Measurements from ENCODE around the gene GNL2.
A peak's percentile ranks its signal among the peaks of the same experiment; 100 is the strongest.
"Not testable (repeated sequence)": the region's sequence is repeated elsewhere in the genome, so short reads cannot be mapped to it uniquely, and the experiment has no call there.

Gene GNL2

DNA sequence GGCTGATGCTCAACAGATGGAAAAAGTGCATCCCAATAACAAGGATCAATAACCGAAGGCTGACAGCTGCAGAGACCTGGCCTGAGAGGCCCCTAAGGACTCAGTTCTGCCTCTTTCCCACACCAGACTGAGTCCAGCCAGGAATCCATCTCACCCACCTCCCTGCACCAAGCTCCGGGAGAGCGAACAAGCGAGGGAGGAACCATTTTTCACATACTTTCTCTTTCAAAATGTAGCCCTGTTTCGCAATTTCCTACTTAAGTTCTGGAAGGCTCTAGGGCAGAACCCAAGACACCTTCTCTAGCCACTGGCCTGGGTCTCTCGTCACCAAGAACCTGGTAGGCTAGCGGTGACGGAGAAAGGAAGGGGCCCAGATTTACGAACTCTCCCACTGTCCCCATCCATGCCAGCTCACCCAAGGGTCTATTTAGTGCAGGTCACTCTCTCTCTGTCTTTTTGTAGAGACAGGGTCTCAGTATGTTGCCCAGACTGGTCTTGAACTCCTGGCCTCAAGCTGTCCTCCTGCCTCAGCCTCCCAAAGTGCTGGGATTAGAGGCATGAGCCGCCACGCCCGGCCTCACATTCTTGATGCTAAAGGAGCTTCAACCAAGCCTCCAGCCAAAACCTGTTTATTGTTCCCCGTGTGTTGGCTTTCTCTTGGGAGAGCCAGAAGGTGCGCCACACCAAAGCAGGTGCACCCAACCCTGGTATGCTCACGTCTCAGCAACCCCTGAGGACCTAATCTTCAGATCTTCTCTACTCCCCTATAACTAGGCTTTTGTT is 10.9 kb upstream of the GNL2 start:
- DNase-seq, result no peak

DNA sequence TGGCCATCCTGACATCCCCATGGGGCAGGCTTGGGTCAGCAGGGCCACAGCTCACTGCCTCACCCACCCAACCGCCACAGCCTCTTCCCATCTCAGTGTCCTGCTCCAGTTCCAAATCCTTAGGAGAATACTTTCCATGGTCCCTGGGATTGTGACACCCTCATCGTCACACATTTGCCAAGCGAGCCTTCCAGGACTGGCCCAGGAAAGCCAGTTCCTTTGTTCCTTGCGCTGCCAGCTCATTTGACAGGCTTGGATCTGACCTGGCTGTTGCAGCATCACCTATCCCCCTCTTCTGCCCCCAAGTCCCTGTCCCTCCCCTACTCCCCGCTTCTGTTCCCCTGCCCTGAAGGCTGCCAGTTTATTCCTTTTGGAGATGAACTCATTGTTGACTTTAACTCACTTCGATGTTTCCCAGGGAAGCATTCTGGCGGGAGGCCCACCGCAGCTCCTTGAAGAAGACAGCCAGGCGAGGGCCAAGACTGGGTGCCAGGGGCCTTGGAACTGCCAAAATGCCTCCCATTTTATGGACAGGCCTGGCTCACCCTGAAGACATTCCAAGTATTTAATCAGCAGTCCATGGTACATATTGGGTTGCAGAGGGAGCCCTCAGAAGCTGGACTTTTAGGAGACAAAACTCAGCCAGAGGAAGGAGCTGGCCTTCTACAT is 10.2 kb upstream of the GNL2 start:
- DNase-seq, result no peak

DNA sequence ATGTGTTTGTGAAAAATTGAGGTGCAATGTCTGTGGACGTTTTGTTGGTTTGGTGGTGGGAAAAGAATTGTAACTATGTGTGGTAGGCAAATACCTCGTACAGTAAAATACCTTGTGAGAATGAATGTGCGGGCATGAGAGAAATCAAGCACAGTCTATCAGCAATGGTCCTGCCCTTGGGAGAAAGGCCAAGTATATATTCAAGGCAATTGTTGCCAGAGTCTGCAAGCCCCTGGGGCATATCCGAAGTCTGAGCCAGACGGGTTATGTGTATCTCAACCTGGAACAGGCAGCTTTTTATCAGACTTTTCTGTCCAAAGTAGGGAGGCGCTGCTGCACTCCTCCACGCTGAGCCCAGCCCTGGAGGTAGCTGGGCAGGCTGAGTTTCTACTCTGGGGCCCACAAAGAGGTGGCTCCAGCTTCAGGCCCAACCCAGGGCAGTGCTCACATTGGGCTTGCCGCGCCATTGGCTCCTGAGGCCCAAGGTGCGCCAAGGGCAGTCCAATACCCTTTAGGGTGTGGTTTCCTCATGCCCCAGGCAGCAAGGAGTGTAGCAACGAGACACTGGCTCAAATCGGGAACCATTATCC is 9.4 kb upstream of the GNL2 start:
- DNase-seq, result no peak

DNA sequence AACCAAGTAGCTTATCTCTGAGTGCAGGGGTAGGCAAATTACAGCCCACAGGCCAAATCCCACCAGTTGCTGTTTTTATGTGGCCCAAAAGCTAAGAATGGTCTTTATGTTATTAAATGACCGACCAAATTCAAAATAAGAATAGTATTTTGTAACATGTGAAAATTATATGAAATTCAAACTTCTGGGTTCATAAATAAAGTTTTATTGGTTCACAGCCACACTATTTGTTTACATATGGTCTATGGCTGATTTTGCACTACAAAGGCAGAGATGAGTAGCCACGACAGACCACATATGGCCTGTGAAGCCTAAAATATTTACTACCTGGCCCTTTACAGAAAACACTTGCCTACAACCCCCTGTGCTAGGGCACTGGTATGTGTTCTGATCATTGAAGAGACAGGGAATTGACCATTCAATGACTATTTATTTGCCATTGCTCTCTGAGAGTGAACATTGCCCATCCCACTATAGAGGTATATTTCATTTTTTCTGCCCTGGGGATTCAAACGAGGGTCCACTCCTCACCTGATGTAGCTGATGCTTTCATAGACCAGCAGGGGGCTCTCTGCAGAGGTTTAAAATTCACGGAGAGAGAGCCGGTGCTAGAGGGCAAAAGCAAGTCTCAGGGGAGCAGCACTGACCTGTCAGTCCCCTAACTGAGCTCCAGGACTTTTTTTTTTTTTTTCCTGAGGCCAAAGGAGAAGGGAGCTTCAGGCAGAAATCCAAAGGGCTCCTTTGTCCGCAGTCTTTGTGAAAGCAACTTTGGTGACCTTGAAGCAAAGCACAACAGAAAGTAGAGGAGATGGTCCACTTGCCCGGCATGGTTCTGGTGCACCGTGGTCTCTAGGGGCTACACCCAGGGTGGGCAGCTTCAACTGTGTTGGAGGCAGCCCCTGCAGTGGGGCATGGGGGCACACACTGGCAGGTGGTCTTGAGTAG is 7.3 kb upstream of the GNL2 start:
- peak; percentile 13 for DNase-seq

DNA sequence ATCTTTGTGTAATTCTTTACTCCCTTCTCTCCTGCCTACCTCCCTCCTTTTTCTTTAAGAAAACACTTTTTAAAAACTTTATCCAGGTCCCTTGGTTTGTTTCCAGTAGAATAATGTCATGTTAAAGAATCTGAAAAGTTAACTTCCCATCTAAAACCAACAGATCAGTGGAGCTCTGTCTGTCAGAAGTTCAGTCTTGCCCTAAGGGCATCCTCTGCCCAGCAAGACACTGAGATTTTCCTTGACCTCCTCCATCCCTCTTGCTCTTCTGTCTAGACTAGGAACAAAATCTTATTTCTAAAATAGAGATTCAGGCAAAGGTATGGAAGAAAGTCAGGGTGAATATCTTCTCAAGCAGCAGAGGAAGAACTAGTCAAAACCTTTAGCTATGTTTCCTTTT is 5.7 kb upstream of the GNL2 start:
- no peak for DNase-seq

DNA sequence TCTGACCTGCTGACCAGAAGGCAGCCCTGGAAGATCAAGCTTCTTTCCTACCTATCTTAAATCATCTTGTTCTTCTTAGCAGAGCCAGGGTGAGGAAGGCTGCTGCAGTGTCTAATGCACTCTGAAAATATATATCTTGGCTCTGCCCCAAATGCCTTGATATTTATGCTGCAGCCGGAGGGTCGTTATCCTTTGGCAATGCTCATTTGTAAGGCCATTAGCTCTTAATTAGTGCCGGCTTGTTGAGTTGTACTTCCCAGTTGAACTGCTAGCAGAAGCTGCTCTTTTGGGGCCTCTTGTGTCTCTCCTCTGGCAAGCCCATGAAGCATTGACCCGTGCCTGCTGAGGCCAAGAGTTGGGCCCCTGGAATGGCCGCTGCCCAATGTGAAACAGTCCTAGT is 4.2 kb upstream of the GNL2 start:
- no peak for DNase-seq

DNA sequence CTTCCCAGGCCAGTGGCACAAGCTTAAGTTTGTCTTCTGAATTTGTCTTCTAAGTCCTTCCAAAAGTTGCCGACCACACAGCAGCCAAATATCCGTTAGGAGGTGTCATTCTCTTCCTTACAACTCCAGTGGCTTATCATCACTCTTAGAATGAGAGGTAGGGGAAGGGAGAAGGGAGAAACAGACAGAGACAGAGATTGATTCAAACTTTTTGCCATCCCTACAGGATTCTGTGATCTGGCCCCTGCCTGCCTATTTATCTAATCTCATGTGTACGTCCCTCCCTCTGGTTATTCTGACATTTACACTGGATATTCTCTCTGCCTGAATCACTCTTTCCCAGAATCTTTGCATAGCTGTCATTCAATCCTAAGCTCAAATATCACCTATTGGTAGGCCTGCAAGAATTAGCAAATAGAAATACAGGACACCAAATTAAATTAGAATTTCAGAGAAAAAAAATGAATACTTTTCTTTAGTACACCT is 488 bp upstream of the GNL2 start:
- no peak for DNase-seq

DNA sequence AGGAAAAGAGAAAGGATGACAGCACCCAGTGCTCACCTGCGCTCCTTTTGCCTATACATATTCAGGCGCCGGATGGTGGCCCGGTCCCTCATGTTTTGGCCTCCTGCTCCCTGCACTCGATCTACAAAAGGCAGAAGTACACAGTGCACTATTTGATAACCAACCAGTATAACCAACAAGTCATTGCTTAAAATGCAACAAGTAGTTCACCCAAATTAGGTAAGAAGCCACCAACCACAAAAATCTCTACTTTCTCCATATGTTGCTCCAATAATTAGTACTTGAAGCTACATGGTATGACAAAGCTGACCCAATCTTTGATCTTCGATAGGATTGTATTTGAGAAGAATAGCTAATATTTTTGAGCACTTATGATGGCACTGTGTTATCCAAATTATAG is 2.0 kb downstream of the GNL2 start:
- DNase-seq, result no peak

DNA sequence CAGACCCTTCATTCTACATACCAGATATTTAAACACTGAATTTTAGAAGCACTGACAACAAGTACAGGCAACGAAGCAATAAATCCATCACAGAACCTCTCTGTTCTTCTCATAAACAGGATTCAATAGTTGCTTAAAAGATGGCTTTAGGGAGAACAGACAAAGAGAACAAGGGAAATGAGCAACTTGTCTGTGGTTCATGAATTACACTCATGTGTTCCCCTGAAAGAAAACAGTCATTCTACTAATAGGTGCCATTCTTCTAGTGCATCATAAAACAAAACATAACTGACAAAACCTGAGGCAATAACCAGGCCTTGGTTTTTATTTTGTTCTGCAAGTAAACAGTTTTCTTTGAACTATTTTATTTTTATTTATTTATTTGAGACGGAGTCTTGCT is 6.8 kb downstream of the GNL2 start:
- no peak for DNase-seq

DNA sequence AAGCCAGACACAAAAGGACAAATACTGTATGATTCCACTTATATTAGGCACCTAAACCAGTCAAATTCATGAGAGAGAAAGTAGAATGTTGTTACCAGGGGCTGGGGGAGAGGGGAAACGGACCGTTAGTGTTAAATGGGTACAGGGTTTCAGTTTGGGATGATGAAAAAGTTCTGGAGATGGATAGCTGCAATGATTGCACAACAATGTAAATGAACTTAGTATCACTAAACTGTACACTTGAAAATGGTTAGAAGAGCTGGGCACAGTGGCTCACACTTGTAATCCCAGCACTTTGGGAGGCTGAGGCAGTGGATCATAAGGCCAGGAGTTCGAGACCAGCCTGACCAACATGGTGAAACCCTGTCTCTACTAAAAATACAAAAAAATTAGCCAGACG is 11.2 kb downstream of the GNL2 start:
- not testable (repeated sequence) for DNase-seq

DNA sequence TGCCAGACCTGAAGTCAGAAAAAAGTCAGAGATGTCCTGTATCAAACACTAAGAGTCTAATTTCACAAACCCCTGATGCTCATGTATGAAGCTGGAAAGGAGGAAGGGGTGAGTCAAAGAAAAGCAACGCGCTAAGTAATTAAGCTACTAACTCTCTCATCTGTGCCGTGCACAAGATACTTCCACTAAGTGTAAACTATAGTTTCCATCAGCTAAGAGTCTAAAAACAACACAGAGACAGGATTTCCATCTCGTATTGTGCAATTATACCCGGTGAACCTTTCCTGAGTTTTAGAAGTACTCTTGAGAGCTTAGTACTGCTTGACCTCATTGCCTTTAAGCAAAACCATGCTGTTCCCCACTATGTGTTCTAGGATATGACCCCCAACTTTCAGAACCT is 20.0 kb downstream of the GNL2 start:
- no peak for DNase-seq

DNA sequence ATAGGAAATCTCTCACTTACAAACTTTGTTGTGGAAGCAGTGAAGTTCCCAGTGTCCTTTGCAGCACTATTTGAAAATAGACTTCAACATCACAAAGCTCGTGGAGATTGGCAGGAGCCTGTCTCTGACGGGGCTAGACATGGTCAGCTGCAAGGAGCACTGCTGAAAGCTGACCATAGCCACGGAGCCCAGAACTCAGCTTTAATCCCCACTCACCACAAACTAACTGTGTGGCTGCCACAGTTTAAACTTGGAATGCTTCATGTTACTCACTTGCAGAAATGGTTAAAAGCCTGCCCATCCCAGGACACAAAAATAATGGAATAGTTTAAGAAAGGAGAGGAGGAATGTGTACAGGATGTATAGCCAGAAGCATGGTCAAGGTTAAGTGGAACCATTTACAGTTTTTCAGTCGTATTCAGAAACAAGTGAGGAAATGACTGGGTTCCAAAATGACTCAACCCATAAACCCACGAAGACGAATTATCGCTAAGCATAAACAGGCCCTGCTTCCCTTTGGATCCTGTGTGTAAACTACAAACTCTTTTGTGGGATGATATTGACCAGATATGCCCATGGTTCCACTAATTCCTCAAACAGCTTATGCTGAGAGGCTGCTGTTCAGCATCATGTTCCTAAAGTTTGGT is 20.8 kb downstream of the GNL2 start:
- DNase-seq, result no peak

DNA sequence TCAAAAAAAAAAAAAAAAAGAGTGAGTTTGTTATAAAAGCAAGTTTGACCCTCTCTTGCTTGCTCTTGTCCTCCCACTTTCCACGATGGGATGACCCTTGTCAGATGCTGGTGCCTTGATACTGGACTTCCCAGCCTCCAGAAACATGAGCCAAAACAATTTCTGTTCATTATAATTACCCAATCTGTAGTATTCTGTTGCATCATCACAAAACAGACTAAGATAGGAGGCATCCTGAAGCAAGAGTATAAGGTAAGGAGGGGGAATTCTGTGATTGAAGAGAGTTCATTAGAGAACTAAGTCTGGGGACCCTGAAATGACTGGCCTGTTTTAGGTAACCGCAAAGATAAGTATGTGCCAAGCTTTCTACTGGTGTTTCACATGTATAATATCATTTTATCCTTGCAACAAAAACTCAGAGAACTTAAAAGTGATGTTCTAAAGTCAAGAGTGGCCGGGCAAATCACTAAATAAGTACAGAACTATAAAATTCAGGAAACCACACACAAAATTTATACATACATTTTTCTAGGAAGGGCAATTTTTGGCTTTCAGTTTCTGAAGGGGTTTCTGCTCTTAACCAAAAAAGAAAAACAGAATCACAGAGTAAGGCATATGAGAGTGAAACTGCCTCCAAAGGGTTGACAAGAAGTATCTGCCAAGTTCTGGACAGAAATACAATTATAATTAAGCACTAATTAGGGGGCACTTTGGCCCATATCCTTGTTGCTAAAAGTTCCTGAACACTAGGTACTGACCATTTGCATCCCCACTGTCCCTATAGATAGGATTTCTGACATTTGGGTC is 25.0 kb downstream of the GNL2 start:
- no peak for DNase-seq

DNA sequence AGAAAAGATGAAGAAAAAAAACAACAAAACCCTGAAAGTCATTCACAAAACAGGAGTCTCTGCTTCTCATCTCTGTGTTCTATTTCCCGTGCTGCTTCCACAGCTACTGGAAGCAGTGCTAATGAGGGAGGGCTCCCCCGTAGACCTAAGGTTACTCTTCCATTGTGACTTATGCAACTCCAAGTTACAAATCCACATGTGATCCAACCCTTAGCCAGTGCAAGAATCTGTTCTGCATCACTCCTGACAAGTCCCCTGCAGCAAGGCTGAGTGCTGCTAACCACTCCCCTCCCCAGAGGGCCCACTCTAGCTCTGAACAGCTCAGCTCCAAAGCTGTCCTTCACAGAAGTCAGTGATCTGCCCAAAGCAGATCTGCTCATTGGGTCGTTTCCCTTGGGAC is 28.7 kb downstream of the GNL2 start:
- DNase-seq, result no peak

DNA sequence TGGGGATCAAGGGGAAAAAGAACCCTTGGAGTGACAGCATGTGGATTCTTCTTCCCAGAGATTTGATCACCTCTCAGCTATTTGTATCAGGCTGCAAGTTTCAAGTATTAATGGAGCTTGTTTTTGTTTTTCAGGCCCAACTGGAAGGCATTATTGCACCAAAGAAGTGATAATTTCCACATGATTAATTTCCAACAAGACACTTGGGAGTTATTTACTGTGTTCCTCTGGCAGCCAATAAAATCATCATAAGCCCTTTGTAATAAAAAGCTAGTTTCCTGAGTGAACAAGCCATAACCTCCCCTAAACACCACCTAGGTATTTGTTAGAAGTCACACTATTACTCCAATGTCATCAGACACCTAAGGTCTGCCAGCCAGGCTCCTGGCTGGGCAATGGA is 30.8 kb downstream of the GNL2 start:
- DNase-seq, result no peak

DNA sequence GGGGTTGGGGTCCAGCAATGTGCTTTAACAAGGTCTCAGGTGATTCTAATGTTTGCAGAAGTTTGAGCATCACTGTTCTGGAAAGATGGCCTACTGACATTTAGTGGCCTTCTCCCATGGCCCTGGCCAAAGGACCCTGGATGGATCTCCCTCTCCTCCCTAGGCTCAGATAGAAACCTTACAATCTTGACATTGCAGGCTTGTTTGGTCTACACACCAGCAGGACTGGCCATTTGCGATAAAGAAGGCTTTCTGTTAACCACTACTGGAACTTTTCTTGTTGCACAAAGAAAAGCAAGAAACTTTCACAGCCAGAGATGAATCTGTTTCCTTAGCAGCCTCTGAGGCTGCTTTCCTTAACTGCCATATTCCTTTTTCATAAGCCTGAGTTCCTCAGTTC is 32.8 kb downstream of the GNL2 start:
- DNase-seq, result no peak

DNA sequence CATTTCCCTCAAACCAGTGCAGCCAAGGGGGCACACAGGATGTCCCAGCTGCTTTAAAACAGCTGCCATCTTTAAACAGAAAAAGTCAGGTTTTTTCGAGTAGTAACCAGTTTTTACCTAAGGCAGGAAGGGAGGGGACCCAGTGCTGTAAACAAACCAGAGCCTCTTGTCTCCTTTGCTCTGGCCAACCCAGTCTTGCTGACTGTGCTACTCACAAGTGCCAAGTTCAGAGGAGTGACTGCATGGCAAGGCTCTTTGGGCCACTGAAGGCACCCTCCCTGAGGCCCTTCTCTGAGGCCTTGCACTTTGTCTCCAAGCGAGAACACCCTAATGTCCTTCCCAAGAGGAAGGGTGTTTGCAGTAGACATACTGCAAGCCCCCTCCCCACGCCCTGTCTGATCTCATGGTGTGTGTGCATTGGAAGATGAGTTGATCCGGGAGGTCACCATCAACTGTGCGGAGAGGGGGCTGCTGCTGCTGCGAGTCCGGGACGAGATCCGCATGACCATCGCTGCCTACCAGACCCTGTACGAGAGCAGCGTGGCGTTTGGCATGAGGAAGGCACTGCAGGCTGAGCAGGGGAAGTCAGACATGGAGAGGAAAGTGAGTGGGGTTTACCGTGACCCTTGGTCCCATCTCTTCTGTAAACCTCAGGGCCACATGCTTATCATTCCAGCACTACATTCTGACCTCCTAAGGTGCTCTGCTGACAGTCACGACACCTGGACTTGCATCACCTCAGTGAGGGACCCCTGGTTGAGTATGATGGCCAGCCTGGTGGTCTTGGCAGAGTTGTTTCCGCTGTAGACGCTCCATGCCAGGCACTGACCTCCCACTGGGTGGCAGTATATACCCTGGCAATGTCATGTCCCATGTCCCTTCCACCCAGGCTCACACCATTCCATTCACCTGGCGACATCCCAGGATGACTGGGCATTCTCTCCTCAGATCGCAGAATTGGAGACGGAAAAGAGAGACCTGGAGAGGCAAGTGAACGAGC is 34.3 kb downstream of the GNL2 start:
- DNase-seq, result no peak

DNA sequence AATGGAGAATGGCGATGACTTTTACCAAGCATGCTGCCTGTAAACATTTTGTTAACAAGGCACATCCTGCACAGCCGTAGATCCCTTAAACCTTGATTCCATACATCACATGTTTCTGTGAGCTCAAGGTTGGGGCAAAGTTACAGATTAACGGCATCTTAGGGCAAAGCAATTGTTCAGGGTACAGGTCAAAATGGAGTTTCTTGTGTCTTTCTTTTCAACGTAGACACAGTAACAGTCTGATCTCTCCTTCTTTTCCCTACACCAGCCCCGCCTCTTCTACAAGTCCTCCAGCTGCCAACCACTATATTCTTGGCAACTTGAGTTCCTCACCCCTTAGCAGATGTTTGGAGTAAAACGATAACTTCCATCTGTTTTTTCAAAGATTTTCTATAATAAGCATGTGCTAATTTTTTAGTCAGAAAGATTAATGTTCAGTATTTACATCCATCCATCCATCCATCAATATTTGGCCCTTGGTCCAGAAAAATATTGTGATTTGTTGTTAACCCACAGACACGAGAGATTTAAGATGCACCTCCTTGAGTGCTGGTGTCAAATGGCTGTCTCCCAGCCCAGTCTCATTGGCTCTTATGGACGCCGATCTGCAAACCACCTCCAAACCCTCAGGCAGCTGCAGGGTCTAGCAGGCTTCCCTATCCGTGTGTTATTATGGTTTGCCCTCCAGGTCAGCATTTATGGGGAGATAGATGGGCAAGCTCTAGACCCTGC is 35.2 kb downstream of the GNL2 start:
- DNase-seq, result no peak

DNA sequence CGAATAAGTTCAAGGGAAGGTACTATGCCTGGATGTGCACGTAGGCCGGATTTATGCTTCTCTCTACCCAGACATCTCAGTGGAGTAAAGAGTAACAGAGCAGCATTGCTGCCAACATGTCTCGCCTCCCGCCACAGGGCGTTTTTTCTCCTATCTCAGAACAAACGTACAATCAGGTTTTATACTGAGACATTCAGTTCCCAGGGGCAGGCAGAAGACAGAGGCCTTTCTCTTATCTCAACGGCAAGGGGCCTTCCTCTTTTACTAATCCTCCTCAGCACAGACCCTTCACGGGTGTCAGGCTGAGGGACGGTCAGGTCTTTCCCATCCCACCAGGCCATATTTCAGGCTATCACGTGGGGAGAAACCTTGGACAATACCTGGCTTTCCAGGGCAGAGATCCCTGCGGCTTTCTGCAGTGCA is 35.8 kb downstream of the GNL2 start:
- not testable (repeated sequence) for DNase-seq

DNA sequence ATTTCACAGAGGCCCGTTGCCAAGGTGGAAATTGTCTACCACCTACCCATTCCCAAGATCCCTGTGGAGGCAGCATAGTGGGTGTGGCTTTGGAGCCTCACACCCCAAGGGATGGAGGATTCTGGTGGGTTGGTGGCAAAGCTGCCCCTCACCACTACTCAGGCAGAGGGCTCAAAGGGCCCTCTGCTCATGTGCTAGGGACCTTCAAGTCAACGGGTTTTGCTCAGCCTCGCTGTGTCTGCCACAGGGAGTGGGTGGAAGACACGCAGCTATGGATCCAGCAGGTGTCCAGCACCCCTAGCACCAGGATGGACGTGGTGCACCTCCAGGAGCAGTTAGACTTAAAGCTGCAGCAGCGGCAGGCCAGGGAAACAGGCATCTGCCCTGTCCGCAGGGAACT is 36.7 kb downstream of the GNL2 start:
- DNase-seq, result no peak

All from CD4-positive, alpha-beta T cell treated with Interferon gamma for 1 hour (primary cell).